Measurements from ENCODE around the gene CLRN2.

CLRN2 gene

GRCh38 chr4:17489123-17489522, 25.8 kb upstream of the CLRN2 start:
- ATAC-seq = no peak
- TF ChIP-seq ZNF8 (CRISPR knock-in tag; IDR thresholded peaks at IDR 0.05) = no peak
- no peak for TF ChIP-seq GLIS3 (CRISPR knock-in tag; IDR thresholded peaks at IDR 0.05)
- no peak for TF ChIP-seq TSHZ2 (CRISPR knock-in tag; IDR thresholded peaks at IDR 0.05)
- TF ChIP-seq OSR1 (CRISPR knock-in tag; IDR thresholded peaks at IDR 0.05) = no peak
- TF ChIP-seq CSDC2 (CRISPR knock-in tag; IDR thresholded peaks at IDR 0.05) = no peak
- no peak for TF ChIP-seq BACH2 (CRISPR knock-in tag; IDR thresholded peaks at IDR 0.05; ENCODE audit: borderline replicate concordance)
- TF ChIP-seq SNAI2 (CRISPR knock-in tag; IDR thresholded peaks at IDR 0.05) = no peak
- TF ChIP-seq ZFP30 (CRISPR knock-in tag; IDR thresholded peaks at IDR 0.05) = no peak
- no peak for TF ChIP-seq PPARA (CRISPR knock-in tag; IDR thresholded peaks at IDR 0.05; ENCODE audit: borderline replicate concordance)
- TF ChIP-seq ZC3H10 (CRISPR knock-in tag; IDR thresholded peaks at IDR 0.05) = no peak
- TF ChIP-seq ISL1 (CRISPR knock-in tag; IDR thresholded peaks at IDR 0.05) = no peak
- TF ChIP-seq CREB5 (CRISPR knock-in tag; IDR thresholded peaks at IDR 0.05; ENCODE audit: low read depth) = no peak
- TF ChIP-seq CSRNP3 (CRISPR knock-in tag; IDR thresholded peaks at IDR 0.05) = no peak
- no peak for TF ChIP-seq TCF4 (CRISPR knock-in tag; IDR thresholded peaks at IDR 0.05; ENCODE audit: borderline replicate concordance)
- no peak for TF ChIP-seq PATZ1 (CRISPR knock-in tag; IDR thresholded peaks at IDR 0.05; ENCODE audit: borderline replicate concordance)
- TF ChIP-seq ZFP3 (CRISPR knock-in tag; IDR thresholded peaks at IDR 0.05) = no peak

GRCh38 chr4:17489721-17490120, 25.2 kb upstream of the CLRN2 start:
- no peak for ATAC-seq
- TF ChIP-seq ZNF8 (CRISPR knock-in tag; IDR thresholded peaks at IDR 0.05) (no peak), PPARA (CRISPR knock-in tag; IDR thresholded peaks at IDR 0.05; ENCODE audit: borderline replicate concordance) (no peak), ARNTL (CRISPR knock-in tag; IDR thresholded peaks at IDR 0.05; ENCODE audit: borderline replicate concordance, low read depth) (no peak), ZNF70 (CRISPR knock-in tag; IDR thresholded peaks at IDR 0.05) (no peak), GLIS3 (CRISPR knock-in tag; IDR thresholded peaks at IDR 0.05) (no peak), ZC3H10 (CRISPR knock-in tag; IDR thresholded peaks at IDR 0.05) (no peak), PATZ1 (CRISPR knock-in tag; IDR thresholded peaks at IDR 0.05; ENCODE audit: borderline replicate concordance) (no peak), CSRNP3 (CRISPR knock-in tag; IDR thresholded peaks at IDR 0.05) (no peak), TSHZ2 (CRISPR knock-in tag; IDR thresholded peaks at IDR 0.05) (no peak), ZNF565 (CRISPR knock-in tag; conservative IDR thresholded peaks at IDR 0.05; ENCODE audit: low read depth) (no peak), OSR1 (CRISPR knock-in tag; IDR thresholded peaks at IDR 0.05) (no peak), ISL1 (CRISPR knock-in tag; IDR thresholded peaks at IDR 0.05) (no peak), ZFP3 (CRISPR knock-in tag; IDR thresholded peaks at IDR 0.05) (no peak), CREB5 (CRISPR knock-in tag; IDR thresholded peaks at IDR 0.05; ENCODE audit: low read depth) (no peak), ZFP30 (CRISPR knock-in tag; IDR thresholded peaks at IDR 0.05) (no peak), POU6F1 (CRISPR knock-in tag; IDR thresholded peaks at IDR 0.05; ENCODE audit: borderline replicate concordance, low read depth) (no peak), BACH2 (CRISPR knock-in tag; IDR thresholded peaks at IDR 0.05; ENCODE audit: borderline replicate concordance) (no peak), ESRRG (CRISPR knock-in tag; IDR thresholded peaks at IDR 0.05) (no peak)
